NCI-H2227 (cell line): ENCODE measurements around the gene MYOG.

Source experiments
- DNase-seq: peaks from one replicate; lab custom pipeline; 2025; ENCODE audit not compliant: unreplicated experiment; lab: John Stamatoyannopoulos, UW

Gene MYOG

GRCh38 chr1:203091199-203091477 lies 5.3 kb upstream of the MYOG start:
- no peak for DNase-seq

GRCh38 chr1:203090421-203091198 lies 4.8 kb upstream of the MYOG start:
- DNase-seq = no peak

- DNase-seq = no peak
Observed at GRCh38 chr1:203089651-203090045, 3.8 kb upstream of the MYOG start.

GRCh38 chr1:203089001-203089650 lies 3.3 kb upstream of the MYOG start:
- no peak for DNase-seq

GRCh38 chr1:203088441-203088840 lies 2.6 kb upstream of the MYOG start:
- no peak for DNase-seq

GRCh38 chr1:203086992-203087763 lies 1.4 kb upstream of the MYOG start:
- no peak for DNase-seq

GRCh38 chr1:203084588-203085527 lies 954 bp downstream of the MYOG start:
- no peak for DNase-seq

GRCh38 chr1:203083463-203083921 lies 2.3 kb downstream of the MYOG start:
- DNase-seq = no peak

- DNase-seq = no peak
Observed at GRCh38 chr1:203082571-203083462, 3.0 kb downstream of the MYOG start.

- DNase-seq = no peak
Observed at GRCh38 chr1:203082231-203082505, 3.6 kb downstream of the MYOG start.

GRCh38 chr1:203081465-203082230 lies 4.2 kb downstream of the MYOG start:
- no peak for DNase-seq

- DNase-seq = no peak
Observed at GRCh38 chr1:203080456-203080855, 5.4 kb downstream of the MYOG start.

- no peak for DNase-seq
Observed at GRCh38 chr1:203078478-203078877, 7.3 kb downstream of the MYOG start.

GRCh38 chr1:203077956-203078355 lies 7.9 kb downstream of the MYOG start:
- no peak for DNase-seq

GRCh38 chr1:203077367-203077766 lies 8.4 kb downstream of the MYOG start:
- no peak for DNase-seq

GRCh38 chr1:203076031-203076511 lies 9.7 kb downstream of the MYOG start:
- no peak for DNase-seq

GRCh38 chr1:203075236-203076030 lies 10.4 kb downstream of the MYOG start:
- no peak for DNase-seq

GRCh38 chr1:203074610-203075009 lies 11.2 kb downstream of the MYOG start:
- no peak for DNase-seq
